NCI-H2029 (cell line): Measurements from ENCODE around the gene PSMB5.
A peak's percentile ranks its signal among the peaks of the same experiment; 100 is the strongest.

Experiments used
- DNase-seq: peaks from one replicate; lab custom pipeline; 2025; lab: John Stamatoyannopoulos, UW

The PSMB5 gene

DNA sequence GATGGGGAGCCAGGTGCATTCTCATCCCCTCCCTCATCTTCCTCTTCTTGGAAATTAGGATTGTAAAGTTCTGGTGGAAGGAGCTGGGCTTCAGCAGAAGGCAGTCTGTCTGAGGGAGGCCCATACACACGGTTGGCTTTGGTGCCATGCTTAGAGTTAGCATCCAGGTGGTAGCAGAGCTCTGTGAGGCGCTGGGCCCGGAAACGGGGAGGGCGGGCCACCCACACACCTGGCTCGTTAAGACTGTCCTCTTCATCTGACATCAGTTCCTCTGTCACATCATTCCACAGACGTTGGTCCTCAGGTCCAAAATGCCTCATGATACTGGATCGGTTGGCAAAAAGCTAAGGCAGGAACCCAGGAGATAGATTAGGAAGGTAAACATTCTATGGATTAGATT is 47.4 kb downstream of the PSMB5 start:
- DNase-seq = no peak

- peak; percentile 99 for DNase-seq
These were observed 48.1 kb downstream of the PSMB5 start for GRCh38 chr14:22986508-22987054.

GRCh38 chr14:22985894-22986507 is 48.7 kb downstream of the PSMB5 start:
- DNase-seq = no peak

GRCh38 chr14:22984959-22985658 is 49.6 kb downstream of the PSMB5 start:
- no peak for DNase-seq

DNA sequence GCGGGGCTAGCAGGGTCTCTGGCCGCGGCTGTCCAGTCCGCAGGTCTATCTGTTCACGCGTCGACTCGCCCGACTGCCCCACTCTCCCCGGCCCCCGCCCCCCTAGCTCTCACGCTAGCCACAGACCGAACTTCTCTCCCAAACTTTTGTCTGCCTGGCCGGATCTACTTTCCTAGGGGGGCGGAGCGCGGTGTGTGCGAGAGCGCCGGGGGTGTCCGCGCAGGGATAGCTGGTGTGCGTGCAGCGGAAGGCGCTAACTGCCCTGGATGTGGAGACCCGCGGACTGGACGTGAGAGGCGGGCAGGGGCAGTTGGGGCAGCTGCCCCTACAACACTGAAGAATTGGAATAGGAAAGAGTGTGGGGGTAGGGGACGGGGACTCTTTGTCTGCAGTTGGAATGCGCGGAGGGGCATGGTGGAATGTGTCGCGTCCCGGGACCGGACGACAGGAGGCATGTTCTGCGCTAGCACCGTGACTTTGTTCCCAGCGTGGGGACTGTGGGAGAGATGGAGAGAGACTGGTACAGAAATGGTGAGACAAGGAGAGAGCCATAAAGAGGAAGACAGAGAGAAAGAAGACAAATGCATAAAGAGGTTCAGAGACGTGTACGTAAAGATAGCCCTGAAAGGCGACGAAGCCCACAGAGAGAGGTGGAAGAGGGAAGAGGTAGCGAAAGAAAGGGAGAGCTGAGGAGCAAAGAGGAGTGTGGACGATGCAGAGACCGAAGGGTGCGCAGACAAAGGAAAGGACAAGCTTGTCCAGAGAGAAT is 52.0 kb downstream of the PSMB5 start, which contains the start of gene AJUBA:
AJUBA (minus strand) TSS at position 75 of the 769 bp plus-strand sequence. CDS start 285 bp downstream, outside the sequence.
- peak; percentile 87 for DNase-seq

- DNase-seq = no peak
These were observed 52.7 kb downstream of the PSMB5 start for GRCh38 chr14:22981876-22982476.

DNA sequence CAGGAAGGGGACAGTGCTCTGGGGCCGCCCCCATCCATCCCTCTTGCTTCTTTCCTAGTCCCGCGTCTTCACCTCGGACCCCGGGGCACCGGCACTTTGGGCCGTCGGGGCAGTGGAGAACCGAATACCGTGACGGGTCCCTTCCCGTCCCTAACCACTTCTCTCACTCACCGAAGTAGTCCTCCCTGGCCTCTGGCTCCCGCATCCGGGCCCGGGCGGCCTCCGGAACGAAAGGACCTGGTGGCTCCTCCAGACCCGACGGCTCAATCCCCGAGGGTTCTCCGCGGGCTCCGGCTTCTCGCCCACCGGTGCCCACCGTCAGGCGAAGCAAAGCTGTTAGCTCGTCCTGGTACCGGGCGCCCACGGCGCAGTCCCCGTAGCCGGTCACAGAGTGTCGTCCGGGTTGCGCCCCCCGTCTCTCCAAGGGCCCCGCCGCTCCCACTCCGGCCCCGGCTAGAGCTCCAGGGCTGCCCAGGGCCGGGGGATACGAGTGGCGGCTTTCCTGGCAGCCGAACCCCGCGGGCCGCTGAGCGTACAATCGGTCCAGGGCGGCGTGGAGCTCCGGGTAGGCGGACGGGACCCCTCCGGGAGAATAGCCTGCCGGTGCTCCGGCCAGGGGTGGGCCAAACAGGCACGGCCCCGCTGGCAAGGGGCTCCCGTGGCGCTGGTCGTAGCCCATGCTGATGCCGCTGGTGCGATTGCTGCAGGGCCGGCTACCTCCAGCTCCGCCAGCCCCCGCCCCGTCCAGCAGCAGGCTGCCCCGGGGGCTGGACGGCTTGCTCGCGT is 53.4 kb downstream of the PSMB5 start:
- DNase-seq = no peak

DNA sequence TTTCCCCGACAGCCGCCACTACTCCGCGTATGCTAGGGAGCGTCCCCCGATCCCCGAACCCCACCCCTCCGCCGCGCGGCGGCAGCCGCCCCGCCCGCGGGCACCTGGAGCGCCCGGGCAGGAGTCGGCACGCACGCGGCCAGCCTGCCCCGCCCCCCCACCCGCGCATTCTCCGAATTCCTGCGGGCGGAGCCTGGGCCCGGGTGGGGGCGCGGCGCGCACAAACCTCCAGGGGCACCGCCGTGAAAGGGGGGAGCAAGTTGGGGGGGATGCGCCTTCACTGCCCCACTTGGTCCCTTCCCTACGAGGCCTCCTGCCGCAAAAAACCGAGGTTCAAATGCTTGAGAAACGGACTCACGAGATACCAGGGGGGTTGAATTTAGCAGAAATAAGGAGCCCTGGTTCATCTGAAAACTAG is 54.0 kb downstream of the PSMB5 start:
- no peak for DNase-seq

DNA sequence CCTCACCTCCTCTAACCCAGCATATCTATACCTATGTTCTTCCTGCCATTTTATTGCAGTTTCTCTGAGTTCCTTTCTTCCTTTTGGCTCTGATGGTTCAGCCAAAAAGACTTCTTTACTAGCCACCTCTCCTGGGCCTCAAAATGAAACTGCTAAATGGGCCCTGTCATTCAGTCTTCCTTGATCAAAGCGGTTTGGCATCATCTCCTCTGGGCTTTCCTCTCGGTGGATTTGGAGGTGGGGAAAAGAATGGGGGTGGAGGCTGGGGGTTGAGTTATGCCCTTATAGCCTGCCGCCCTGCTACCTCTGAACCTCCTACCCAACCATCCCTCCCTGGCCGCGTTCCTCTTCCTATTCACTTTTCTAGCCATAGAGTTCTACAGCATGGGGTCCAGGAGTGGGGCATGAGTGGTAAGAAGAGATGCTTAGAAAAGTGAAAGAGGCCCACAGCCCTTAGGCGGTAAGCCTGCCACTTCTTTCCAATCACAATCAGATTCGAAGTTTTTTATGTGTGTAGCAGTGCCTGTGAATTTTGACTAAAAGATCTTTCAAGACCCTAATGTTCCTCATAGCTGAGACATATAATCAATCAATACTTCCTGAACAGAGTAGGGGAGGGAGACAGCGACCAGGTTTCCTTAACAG is 54.8 kb downstream of the PSMB5 start:
- DNase-seq = no peak

DNA sequence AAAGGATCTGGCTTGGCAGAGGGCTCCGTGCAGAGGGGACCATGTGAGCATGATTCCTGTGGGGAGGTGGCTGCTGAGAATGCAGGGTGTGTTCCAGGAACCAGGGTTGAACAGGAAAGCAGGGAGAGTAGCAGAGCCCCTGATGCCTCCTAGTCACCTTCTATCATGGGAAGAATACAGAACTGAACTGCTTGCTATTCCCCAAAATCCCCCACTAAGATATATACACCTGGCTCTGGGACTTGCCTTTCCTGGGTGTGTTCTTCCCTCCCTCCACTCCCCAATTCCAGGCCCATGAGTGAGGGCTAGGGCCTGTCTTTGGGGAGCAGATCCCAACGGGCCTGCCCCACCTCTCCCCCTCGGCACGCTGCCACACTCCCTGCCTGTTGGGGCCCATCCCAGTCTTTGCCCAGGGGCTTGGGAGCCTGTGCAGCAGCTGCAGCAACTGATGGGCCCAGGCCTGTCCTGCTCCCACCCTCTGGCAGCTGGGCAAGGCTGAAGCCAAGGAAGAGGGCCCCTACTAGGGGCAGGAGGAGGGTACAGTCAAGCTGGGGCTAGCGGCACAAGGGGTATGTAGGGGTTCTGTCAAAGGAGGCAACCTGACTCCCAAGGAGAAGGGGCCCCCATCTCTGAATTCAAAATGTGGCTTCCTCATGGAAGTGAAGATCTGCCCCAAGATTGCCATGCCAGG is 55.6 kb downstream of the PSMB5 start:
- DNase-seq = no peak

- no peak for DNase-seq
These were observed 56.2 kb downstream of the PSMB5 start for GRCh38 chr14:22978487-22978837.

GRCh38 chr14:22977684-22978486 is 56.8 kb downstream of the PSMB5 start:
- DNase-seq = peak; percentile 47

GRCh38 chr14:22977434-22977683 is 57.3 kb downstream of the PSMB5 start:
- no peak for DNase-seq

DNA sequence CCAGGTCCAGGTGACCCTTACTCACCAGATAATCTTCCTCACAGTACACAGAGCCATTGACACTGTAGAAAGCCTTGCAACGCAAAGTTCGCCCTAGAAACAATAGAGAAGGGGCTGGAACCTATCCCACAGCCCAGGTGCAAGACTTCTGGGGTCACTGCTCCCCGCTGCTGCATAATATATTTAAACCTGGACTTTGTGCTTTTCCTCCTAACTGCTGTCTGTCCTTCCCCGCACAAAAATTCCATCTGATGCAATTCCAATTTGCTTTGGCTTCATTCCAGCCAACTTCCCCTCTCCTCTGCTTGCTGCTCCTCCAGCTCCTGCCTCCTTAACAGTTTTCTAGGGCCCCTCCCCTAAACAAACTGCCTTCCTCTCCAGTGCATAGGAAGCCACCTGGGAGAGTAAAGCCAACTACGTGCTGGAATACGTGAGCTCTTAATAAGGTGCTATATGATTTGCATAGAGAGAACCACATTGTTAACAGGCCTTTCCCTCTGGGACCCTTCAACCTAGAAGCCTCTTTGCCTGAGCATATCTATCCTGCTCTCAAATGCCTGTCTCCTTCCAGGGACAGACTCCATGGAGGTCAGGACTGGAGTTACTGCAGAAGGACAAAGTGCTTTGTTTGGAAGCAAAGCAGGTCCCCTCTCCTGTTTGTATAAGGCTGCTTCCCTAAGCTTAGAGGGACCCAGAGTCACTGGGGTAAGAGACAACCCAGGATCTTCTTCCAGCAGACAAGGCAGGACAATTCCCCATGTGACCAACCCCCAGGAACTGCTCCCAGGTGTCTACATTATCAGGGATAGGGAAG is 57.9 kb downstream of the PSMB5 start:
- DNase-seq = peak; percentile 63
